Smooth muscle cell of the coronary artery (primary cell): Measurements from ENCODE around the gene TRMU. TPM values are rescaled to one million over a fixed set of nuclear protein-coding genes. Genes with fewer than 3 reads are reported as not detected.

Experiments used
- total RNA-seq: library from RNA; depleted of rRNA; stranded (reverse); fragments of >200 nt; gene quantifications from 2 replicates; pipeline ENCODE4 v1.2.3, GENCODE V29; 2014; ENCODE audit warnings: low replicate concordance

Gene TRMU, protein sequence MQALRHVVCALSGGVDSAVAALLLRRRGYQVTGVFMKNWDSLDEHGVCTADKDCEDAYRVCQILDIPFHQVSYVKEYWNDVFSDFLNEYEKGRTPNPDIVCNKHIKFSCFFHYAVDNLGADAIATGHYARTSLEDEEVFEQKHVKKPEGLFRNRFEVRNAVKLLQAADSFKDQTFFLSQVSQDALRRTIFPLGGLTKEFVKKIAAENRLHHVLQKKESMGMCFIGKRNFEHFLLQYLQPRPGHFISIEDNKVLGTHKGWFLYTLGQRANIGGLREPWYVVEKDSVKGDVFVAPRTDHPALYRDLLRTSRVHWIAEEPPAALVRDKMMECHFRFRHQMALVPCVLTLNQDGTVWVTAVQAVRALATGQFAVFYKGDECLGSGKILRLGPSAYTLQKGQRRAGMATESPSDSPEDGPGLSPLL
- total RNA-seq: 26.4 and 32.5 TPM in 2 replicates

GRCh38 chr22:46335201-46336118 is at the start of gene TRMU:
TRMU (plus strand) TSS chr22:46335714; CDS start chr22:46335765, 51 bp downstream.

GRCh38 chr22:46296257-46297150 is 39.0 kb upstream of the TRMU start, which contains the start of gene GTSE1:
GTSE1 (plus strand) TSS chr22:46296870; CDS start chr22:46297401, 531 bp downstream.

Other genes with a start within 250 kb of the TRMU start
- gene PPARA, start 185.2 kb upstream of the TRMU start, total RNA-seq: 10.7 and 12.5 TPM in 2 replicates
- 3.2 and 8.8 TPM in 2 replicates for gene CDPF1, start 85.4 kb upstream of the TRMU start, total RNA-seq
- under 0.01 TPM in 1 of 2 replicates, not detected in the other for gene PKDREJ, start 72.4 kb upstream of the TRMU start, total RNA-seq
- gene TTC38, start 67.7 kb upstream of the TRMU start, total RNA-seq: 21.3 and 22.2 TPM in 2 replicates
- gene GTSE1, start 38.8 kb upstream of the TRMU start, total RNA-seq: 1.8 TPM in 1 of 2 replicates, not detected in the other
- gene CELSR1, start 201.9 kb downstream of the TRMU start, total RNA-seq: 0.30 and 1.1 TPM in 2 replicates